ENCODE measurements around the gene ZRANB1. TPM values are rescaled to one million over a fixed set of nuclear protein-coding genes. Genes with fewer than 3 reads are reported as not detected.

The ZRANB1 gene
- total and polyA plus RNA-seq, 10 of the 15 experiments (the other 5 are each of a cell fraction or from before 2014, with no cell fraction given): 1.7 to 11.8 (median 6.2) TPM

GRCh38 chr10:125021686-125022344, 79.9 kb downstream of the ZRANB1 start (continued):
- TF ChIP-seq PRDM15 (CRISPR knock-in tag; IDR thresholded peaks at IDR 0.05) (no peak), TBL1XR1 (IDR thresholded peaks at IDR 0.05; ENCODE audit: low read depth, low read length) (no peak)

DNA sequence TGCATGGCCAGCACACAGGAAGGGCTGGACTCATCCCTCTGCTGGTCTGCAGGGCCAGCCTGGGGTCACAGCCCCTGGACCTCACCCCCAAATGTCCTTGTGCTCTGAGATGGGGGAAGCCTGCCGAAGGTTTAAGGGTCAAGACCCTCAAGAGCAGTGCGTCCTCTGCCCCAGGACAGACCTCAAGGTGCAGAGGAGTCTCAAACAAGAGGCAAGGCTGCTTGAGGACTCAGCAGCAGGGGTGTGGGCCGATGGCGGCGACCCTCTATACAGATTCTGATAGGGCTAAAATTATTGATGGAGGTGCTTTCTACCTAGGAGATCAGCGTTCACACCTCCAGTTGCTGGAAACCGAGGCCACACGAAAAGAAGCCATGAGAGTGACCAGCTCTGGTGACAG, 80.7 kb downstream of the ZRANB1 start:
- ChIA-PET CTCF (no interaction called here), SMC1A (ENCODE audit: uncharacterized antibody, unreplicated experiment) (no interaction called here), RAD21 (ENCODE audit: unreplicated experiment) (no interaction called here), POLR2A (no interaction called here)
- intact Hi-C loops (cut with micrococcal nuclease; ENCODE audit: unreplicated experiment) (no loop called here), in situ Hi-C loops (cut with MboI) (no loop called here)
- no peak overlapping the region for H3K27ac ChIP-seq (ENCODE audit: control insufficient read depth, insufficient read depth)
- no TSS peak for BruUV-seq (replicated peaks)
- no peak overlapping the region for H2AFZ ChIP-seq (ENCODE audit: control insufficient read depth, low read depth, low read length)
- no peaks in the 10 kb centered on the region; the same call in 2 of the 3 replicates for H3K9me3 ChIP-seq (replicated peaks; ENCODE audit: control insufficient read depth, insufficient read depth, low read length)
- H3K9ac ChIP-seq (ENCODE audit: control insufficient read depth, insufficient read depth, low read length): no peak overlapping the region
- TF ChIP-seq BHLHE40 (IDR thresholded peaks at IDR 0.05; ENCODE audit: borderline replicate concordance in 1 of 2, low read depth in 2 of 2, low read length in 1 of 2) (no peak), CREM (IDR thresholded peaks at IDR 0.05; ENCODE audit: low read depth) (no peak), TCF12 (IDR thresholded peaks at IDR 0.05; ENCODE audit: low read depth, low read length) (no peak), YY1 (IDR thresholded peaks at IDR 0.05; ENCODE audit: low read depth, low read length) (no peak), STAT3 (IDR thresholded peaks at IDR 0.05; ENCODE audit: low read depth, low read length) (no peak), RFX5 (IDR thresholded peaks at IDR 0.05; ENCODE audit: low read depth, low read length) (no peak)
- ATAC-seq: no peak
- no peaks in the 10 kb centered on the region for H3K79me2 ChIP-seq (ENCODE audit: control insufficient read depth, insufficient read depth, low read length)
- H3K36me3 ChIP-seq (ENCODE audit: control insufficient read depth in 2 of 2, insufficient read depth in 2 of 2, low read length in 1 of 2): no peaks in the 10 kb centered on the region
- DNase-seq (ENCODE audit: low read depth, low spot score): no peak
- no peak overlapping the region for H3K4me3 ChIP-seq
- no peaks in the 10 kb centered on the region for H4K20me1 ChIP-seq (ENCODE audit: control insufficient read depth, insufficient read depth)
- H3K27me3 ChIP-seq (replicated peaks in 1 of 2; ENCODE audit: control insufficient read depth in 2 of 2, insufficient read depth in 2 of 2, low read length in 1 of 2): peaks cover 3 to 4% of the 10 kb centered on the region in 2 experiments; a peak in 3 of 4 replicates
- no peak for FAIRE-seq
- H3K4me2 ChIP-seq (ENCODE audit: control insufficient read depth, insufficient read depth): no peak overlapping the region
- 39% methylated on average over 8 of the region's 8 CpGs for WGBS (ENCODE audit: insufficient coverage, insufficient replicate concordance, low lambda C conversion rate, missing lambda C conversion rate)
- H3K4me1 ChIP-seq (ENCODE audit: control insufficient read depth, insufficient read depth, low read length): no peaks in the 10 kb centered on the region
